GM12875 (cell line): ENCODE measurements around the gene GPR27.

Source experiments
- H3K4me3 ChIP-seq: one replicate; pipeline ENCODE4 v1.5.1; 2011; ENCODE audit warnings: low read depth, low read length, control low read depth
- TF ChIP-seq, protein P1 (sequence below): IDR thresholded peaks from 2 replicates; pipeline ENCODE4 v1.5.1; 2011; ENCODE audit warnings: low read depth, mild to moderate bottlenecking, control low read depth, inconsistent platforms, low read length, moderate library complexity, borderline replicate concordance; ENCODE audit not compliant: insufficient read depth

GPR27 gene

DNA sequence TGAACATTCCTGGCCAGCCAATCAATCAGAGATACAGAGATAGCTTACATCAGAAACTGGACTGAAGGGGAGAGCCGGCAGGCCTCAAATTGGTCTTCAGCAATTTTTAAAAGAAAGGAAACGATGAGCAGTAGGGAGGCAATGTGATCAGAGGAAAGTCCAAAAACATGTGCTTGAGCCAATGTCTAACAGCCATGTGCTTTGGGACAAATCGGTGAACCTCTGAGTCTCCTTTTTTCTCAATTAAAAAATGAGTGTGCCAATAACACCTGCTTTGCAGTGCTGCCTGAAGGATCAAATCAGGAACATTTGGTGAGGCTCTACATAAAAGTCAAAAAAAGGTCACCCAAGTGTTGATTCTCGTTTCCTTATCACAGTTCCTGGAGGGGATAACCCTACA is 21.0 kb upstream of the GPR27 start:
- H3K4me3 ChIP-seq = no peak overlapping the region
- TF ChIP-seq, protein P1, sequence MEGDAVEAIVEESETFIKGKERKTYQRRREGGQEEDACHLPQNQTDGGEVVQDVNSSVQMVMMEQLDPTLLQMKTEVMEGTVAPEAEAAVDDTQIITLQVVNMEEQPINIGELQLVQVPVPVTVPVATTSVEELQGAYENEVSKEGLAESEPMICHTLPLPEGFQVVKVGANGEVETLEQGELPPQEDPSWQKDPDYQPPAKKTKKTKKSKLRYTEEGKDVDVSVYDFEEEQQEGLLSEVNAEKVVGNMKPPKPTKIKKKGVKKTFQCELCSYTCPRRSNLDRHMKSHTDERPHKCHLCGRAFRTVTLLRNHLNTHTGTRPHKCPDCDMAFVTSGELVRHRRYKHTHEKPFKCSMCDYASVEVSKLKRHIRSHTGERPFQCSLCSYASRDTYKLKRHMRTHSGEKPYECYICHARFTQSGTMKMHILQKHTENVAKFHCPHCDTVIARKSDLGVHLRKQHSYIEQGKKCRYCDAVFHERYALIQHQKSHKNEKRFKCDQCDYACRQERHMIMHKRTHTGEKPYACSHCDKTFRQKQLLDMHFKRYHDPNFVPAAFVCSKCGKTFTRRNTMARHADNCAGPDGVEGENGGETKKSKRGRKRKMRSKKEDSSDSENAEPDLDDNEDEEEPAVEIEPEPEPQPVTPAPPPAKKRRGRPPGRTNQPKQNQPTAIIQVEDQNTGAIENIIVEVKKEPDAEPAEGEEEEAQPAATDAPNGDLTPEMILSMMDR = no peak

DNA sequence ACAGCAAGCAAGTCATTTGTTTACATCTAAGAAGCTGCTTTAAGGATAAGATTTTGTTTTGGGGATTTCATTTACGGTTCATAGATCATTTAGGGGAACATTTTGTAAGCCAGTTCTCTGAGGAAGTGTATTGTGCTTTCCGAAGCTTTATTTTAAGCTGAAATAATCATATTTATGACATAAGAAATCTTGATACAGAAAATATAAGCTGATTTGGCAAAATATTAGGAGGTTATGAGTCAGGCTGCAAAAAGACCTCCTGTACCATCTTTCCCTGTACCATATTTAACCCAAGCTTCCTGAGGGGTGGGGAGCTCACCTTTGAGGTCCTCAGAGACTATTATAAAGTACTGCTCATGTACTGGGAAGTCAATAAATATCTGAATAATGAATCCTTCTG is 20.3 kb upstream of the GPR27 start:
- TF ChIP-seq, protein P1 = no peak
- H3K4me3 ChIP-seq = no peak overlapping the region

- TF ChIP-seq, protein P1 = no peak
- no peak overlapping the region for H3K4me3 ChIP-seq
These were observed 18.8 kb upstream of the GPR27 start for GRCh38 chr3:71734881-71735280.

DNA sequence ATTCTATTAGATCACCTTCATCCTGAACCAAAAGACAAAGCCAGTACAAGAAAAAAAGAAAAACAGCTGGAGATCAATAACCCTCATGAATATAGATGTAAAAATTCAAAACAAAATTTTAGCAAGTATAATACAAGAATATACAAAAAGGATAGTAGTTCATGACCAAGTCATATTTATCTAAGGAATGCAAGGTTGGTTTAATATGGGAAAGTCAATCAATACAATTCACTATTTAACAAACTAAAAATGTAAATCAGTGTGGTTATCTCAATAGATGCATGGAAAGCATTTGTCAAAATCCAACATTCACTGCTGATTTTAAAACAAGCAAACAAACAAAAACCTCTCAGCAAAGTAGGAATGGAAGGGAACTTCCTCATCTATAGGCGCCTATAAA is 11.0 kb upstream of the GPR27 start:
- H3K4me3 ChIP-seq = no peak overlapping the region
- TF ChIP-seq, protein P1 = no peak

- TF ChIP-seq, protein P1 = no peak
- H3K4me3 ChIP-seq = no peak overlapping the region
These were observed 8.9 kb upstream of the GPR27 start for GRCh38 chr3:71744738-71745137.

DNA sequence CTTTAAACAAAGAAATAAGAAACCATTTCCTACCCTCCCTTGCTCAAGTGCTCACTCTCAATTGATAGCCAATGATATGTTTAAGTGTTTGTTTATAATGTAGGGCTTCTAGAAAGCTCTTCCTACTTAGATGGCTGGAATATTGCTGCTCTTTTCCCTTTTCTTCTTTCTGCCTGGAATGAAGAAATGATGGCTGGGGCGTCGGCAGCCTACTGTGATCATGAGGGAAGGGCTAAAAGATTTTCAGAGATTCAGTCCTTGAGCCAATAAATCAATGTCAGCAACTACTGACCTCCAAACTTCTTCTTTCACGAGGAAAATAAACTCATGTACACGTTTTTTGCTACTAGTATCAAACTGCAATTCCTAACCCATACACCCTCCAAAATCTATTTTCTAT is 2.1 kb upstream of the GPR27 start:
- no peak overlapping the region for H3K4me3 ChIP-seq
- TF ChIP-seq, protein P1 = no peak

DNA sequence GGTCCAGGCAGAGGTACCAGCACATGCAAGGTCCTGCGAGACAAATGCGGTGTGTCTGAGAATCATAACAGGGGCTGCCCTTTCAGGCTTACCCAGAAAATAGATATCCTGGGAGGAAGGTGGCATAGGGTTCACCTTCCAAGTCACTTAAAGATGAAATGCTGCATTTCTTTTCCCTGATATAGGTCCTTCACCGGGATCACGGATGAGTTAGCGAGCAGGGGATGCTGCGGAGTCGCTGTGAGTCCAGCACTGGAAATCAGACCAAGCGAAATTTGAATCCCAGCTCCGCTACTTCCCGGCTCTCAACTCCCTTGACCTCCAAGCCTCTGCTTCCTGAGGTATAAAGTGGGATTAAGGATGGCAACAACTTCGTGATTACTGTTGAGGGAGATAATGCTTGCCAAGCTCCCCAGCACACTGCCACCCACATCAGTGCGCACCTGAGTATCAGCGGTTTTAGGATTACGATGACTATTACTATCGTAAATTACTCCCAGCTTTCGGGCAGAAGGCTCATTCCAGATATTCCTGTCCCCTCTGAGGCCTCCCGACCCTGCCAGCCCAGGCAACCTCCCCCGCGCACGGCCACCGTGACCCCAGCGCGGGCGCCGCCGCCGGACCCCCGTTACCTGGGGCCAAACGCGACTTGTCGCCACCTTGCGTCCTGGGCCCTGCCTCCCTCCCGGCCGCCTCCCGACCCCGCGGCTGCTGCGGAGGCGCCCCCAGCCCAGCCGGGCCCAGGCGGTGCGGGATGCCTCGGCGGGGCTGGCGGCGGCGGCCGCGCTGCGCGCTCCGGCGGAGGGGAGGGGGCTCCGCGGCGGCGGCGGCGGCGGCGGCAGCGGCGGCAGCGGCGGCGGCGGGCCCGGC is 589 bp upstream of the GPR27 start:
- TF ChIP-seq, protein P1 = no peak
- H3K4me3 ChIP-seq = no peak overlapping the region
